ENCODE data around the gene FAM120A.

GRCh38 chr9:93463638-93464248, 12.3 kb downstream of the FAM120A start:
- TF ChIP-seq, protein P1, sequence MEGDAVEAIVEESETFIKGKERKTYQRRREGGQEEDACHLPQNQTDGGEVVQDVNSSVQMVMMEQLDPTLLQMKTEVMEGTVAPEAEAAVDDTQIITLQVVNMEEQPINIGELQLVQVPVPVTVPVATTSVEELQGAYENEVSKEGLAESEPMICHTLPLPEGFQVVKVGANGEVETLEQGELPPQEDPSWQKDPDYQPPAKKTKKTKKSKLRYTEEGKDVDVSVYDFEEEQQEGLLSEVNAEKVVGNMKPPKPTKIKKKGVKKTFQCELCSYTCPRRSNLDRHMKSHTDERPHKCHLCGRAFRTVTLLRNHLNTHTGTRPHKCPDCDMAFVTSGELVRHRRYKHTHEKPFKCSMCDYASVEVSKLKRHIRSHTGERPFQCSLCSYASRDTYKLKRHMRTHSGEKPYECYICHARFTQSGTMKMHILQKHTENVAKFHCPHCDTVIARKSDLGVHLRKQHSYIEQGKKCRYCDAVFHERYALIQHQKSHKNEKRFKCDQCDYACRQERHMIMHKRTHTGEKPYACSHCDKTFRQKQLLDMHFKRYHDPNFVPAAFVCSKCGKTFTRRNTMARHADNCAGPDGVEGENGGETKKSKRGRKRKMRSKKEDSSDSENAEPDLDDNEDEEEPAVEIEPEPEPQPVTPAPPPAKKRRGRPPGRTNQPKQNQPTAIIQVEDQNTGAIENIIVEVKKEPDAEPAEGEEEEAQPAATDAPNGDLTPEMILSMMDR (IDR thresholded peaks at IDR 0.05): no peak
- TF ChIP-seq POLR2A (IDR thresholded peaks at IDR 0.05) (no peak), EP300 (IDR thresholded peaks at IDR 0.05) (no peak)
